Effector memory CD8-positive, alpha-beta T cell (primary cell): ENCODE results near the gene THSD4.
"Not testable (repeated sequence)": the region's sequence is repeated elsewhere in the genome, so short reads cannot be mapped to it uniquely, and the experiment has no call there.

Experiments used
- ATAC-seq: fragments of 150-1000 bp; cut with Tn5 transposase; replicated peaks from 2 replicates; pipeline ENCODE4 v1.10.0; 2021; ENCODE audit warnings: mild to moderate bottlenecking, moderate library complexity
- DNase-seq, 3 experiments: peaks; one replicate each; pipeline ENCODE4 v3.0.0; 2021
- H3K27ac Mint-ChIP-seq, 2 donors: one replicate each; pipeline ENCODE4 v1.8.0; 2022; ENCODE audit warnings: mild to moderate bottlenecking in 2 of 2, mixed read lengths in 2 of 2, moderate library complexity in 2 of 2
- H3K27me3 Mint-ChIP-seq, 2 donors: one replicate each; pipeline ENCODE4 v1.8.0; 2022; ENCODE audit warnings: mixed read lengths in 2 of 2
- H3K36me3 Mint-ChIP-seq: one replicate; pipeline ENCODE4 v1.8.0; 2022; ENCODE audit warnings: mild to moderate bottlenecking, moderate library complexity, mixed read lengths; ENCODE audit not compliant: insufficient read depth
- H3K4me1 Mint-ChIP-seq, 2 donors: one replicate each; pipeline ENCODE4 v1.8.0; 2022; ENCODE audit warnings: low read depth in 2 of 2, mixed read lengths in 2 of 2
- H3K4me3 Mint-ChIP-seq, 2 donors: one replicate each; pipeline ENCODE4 v1.8.0; 2022; ENCODE audit warnings: mild to moderate bottlenecking in 2 of 2, mixed read lengths in 2 of 2, moderate library complexity in 2 of 2
- H3K9me3 Mint-ChIP-seq, 2 donors: one replicate each; pipeline ENCODE4 v1.8.0; 2022; ENCODE audit warnings: mixed read lengths in 2 of 2

The THSD4 gene

DNA sequence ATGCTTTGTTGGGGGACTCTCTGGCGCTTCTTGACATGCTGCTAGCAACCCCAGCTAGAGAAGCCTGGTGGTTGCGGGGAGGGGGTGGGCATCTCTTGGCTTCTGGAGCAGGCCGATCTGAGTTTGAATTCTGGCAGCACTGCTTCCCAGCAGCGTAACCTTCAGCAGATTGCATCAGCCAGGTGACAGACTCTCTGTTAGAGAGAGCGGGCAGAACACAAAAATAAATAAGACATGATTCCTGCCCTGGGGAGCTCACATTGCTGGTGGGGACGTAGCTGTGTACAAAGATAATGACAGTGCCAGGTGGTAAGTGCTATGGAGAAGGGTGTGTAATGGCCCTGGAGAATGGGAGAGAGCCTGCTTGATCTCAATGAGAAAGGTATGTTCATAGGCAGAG, 87.4 kb downstream of the THSD4 start:
- Mint-ChIP-seq H3K36me3 (no peaks in the 10 kb centered on the region), H3K27ac (no peak overlapping the region), H3K27me3 (peaks cover 6 to 14% of the 10 kb centered on the region in 2 donors), H3K9me3 (peaks cover 5 to 7% of the 10 kb centered on the region in 2 donors), H3K4me1 (no peaks in the 10 kb centered on the region), H3K4me3 (no peak overlapping the region)
- no peak for ATAC-seq
- DNase-seq: no peak

DNA sequence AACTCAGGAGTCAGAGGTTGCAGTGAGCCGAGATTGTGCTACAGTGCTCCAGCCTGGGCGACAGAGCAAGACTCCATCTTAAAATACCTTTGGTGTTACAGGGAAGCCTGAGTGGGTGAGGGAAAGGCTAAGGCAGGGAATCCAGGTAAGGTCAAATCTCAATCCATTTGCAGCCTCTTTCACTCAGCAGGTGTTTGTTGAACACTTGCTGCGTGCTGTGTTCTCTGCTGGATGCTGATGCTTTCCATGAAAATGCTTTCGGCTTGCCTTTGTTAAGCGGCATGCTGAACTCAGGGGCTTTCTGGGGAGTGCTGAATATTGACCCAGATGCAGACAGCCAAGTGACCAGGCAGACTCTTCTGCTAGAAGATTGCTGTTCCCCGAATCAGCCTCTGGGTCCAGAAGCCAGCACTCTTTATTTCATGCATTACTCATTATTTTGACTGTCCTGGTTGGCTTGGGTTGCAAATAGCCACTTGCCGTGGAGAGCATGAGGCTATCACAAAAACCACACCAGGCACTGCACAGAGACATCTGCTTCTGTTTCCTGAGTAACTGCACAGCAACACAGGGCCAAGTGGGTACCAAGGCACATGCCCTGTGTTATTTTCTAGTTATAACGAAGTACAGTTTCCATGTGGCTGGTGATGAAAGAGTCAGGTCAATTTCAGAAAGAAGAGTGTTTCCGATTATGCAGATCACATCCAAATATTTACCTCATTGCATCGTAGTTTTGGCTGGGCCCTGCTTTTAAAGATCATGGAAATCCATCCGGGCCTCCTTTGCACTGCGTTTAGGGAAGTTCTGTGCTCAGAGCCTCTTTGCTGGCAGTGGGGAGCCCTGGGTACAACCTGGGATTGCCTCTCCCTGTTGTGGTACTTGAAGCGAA, 88.6 kb downstream of the THSD4 start:
- Mint-ChIP-seq H3K27me3 (peaks cover 7 to 14% of the 10 kb centered on the region in 2 donors), H3K4me1 (no peaks in the 10 kb centered on the region), H3K36me3 (no peaks in the 10 kb centered on the region), H3K27ac (no peak overlapping the region), H3K9me3 (peaks cover 5 to 7% of the 10 kb centered on the region in 2 donors), H3K4me3 (no peak overlapping the region)
- no peak for DNase-seq
- ATAC-seq: no peak

DNA sequence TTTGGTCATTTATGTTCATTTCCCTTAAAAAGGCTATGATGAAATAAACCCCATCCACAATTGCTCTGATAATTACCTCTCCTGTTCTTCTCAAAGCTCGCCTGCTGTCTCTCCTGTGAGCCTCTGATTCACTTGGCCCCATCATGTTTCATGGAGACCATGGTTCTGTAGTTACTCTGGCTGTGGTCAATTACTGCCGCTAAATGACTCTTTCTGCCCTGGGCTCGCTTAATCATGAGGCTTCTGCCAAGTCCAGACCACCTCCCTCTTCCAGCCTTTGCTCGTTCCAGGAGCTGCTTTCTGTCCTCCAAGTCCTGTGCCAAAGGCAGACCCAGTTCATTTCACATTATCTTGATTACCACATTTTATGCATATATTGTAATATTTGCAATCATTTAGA, 91.9 kb downstream of the THSD4 start:
- Mint-ChIP-seq H3K27me3 (peaks cover 12 to 22% of the 10 kb centered on the region in 2 donors), H3K9me3 (no peaks in the 10 kb centered on the region), H3K4me3 (no peak overlapping the region), H3K27ac (no peak overlapping the region), H3K4me1 (no peaks in the 10 kb centered on the region), H3K36me3 (no peaks in the 10 kb centered on the region)
- no peak for DNase-seq
- no peak for ATAC-seq

DNA sequence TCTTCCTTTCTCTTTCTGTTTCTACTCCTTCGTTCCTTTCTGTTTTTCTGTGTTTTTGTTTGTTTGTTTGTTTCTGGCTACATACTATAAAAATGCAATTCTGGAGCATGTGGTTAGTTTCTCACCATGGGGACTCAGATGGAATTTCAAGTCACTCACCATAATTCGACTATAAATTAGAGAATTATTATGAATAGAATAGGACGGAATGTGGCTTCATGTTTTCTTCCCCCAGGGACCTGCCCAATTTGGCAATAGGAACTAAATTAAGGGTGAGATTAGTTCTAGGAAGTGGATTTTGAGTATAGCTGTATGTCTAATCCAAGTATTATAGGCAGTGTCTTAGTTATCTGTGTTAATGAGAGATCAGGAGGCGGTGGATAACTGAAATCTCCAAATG, 96.9 kb downstream of the THSD4 start:
- H3K4me3 Mint-ChIP-seq: no peak overlapping the region
- H3K9me3 Mint-ChIP-seq: no peaks in the 10 kb centered on the region
- no peak overlapping the region for H3K27ac Mint-ChIP-seq
- H3K27me3 Mint-ChIP-seq: peaks cover 35 to 47% of the 10 kb centered on the region in 2 donors
- H3K36me3 Mint-ChIP-seq: no peaks in the 10 kb centered on the region
- ATAC-seq: no peak
- H3K4me1 Mint-ChIP-seq: no peaks in the 10 kb centered on the region
- no peak for DNase-seq

DNA sequence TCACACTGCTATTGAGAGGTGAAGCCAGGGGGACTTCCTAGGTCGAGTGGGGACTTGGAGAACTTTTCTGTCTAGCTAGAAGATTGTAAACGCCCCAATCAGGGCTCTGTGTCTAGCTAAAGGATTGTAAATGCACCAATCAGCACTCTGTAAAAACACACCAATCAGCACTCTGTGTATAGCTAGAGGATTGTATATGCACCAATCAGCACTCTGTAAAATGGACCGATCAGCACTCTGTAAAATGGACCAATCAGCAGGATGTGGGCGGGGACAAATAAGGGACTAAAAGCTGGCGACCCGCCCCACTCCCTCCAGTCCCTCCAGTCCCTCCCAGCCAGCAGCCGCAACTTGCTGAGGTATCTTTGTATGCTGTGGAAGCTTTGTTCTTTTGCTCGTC, 98.7 kb downstream of the THSD4 start:
- H3K4me3 Mint-ChIP-seq, H3K36me3 Mint-ChIP-seq, H3K9me3 Mint-ChIP-seq, ATAC-seq, DNase-seq, H3K27ac Mint-ChIP-seq, H3K4me1 Mint-ChIP-seq: not testable (repeated sequence)
- H3K27me3 Mint-ChIP-seq: peaks cover 42 to 56% of the 10 kb centered on the region in 2 donors

DNA sequence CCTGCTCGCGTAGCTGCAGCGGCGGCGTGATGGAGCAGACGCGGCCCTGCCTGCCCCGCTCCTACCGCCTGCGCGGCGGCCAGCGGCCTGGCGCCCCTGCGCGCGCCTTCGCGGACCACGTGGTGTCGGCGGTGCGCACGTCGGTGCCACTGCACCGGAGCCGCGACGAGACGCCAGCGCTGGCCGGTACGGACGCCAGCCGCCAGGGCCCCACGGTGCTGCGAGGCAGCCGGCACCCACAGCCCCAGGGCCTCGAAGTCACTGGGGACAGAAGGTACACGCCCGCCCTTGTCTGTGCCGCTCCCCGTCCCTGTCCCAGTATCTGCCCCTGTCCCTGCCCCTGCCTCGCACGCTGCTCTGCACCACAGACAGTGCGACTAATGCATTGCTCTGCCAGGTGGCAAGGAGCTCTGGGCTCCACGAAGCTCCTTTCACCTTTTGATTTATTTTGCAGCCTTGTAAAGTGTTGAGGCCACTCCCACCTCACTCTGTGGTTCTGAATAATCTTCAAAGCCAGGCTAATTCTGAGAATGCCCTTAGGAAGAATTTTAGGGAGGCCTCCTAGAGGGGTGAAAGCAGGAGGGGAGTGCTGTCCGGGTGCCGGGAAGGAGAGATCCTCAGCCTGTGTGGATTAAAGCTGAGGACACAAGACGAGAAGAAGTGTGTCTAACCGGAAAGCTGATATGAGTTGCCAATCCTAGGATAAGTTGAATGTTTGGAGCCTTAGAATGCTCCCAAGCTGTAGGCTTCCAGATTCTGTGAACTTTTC, 100.0 kb downstream of the THSD4 start:
- ATAC-seq: no peak
- Mint-ChIP-seq H3K27ac (no peak overlapping the region), H3K4me1 (no peaks in the 10 kb centered on the region)

DNA sequence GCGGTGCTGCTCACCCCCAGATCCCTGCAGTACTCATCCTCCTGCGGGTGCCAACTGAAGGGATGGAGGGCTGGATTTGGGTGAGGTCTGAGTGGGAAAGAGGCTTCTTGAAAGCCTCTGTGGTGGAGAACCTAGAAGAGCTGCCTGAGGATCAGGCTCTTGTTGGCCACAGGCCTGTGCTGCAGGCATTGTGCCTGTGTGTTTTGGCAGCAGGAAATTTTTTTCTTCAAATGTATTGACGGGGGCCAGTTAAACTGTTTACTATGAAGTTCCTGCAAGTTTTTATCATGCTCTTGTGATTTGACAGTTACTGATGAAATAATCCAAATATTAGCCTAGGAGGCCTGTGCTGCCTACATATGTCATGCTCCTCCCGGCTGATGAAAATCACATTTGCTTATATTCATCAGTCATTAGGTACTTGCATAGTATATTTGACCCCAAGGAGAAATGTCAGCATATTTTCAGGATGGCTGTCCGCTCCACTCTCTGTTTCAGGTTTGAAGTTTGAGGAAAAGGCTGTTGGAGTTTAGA, 103.1 kb downstream of the THSD4 start:
- no peak overlapping the region for H3K27ac Mint-ChIP-seq
- ATAC-seq (no peak), DNase-seq (no peak)
- no peaks in the 10 kb centered on the region for H3K4me1 Mint-ChIP-seq
- no peak overlapping the region for H3K4me3 Mint-ChIP-seq
- peaks cover 17 to 42% of the 10 kb centered on the region in 2 donors for H3K27me3 Mint-ChIP-seq
- H3K9me3 Mint-ChIP-seq: no peaks in the 10 kb centered on the region
- H3K36me3 Mint-ChIP-seq: no peaks in the 10 kb centered on the region

More for the DNA sequence above, 100.0 kb downstream of the THSD4 start:
- no peak for DNase-seq
- H3K9me3 Mint-ChIP-seq: no peaks in the 10 kb centered on the region
- H3K36me3 Mint-ChIP-seq: no peaks in the 10 kb centered on the region
- peaks cover 30 to 56% of the 10 kb centered on the region in 2 donors for H3K27me3 Mint-ChIP-seq
- no peak overlapping the region for H3K4me3 Mint-ChIP-seq

DNA sequence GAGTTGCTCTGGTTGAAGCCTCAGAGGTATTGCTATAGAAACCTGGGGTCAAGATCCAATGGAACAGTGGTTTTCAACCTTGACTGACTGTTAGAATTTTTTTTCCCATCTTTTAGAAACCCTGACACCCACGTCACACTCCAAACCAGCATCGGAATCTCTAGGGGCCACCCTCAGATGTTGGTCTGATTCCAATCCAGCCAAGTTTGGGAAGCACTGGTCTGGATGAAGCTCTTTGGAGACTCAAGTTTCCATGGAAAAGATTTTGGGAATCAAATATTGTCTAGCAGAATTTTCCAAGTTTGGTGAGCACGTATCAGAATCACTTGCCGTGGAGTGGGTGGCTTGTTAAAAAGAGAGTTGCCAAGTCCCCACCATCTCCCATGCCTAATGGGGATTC, 103.8 kb downstream of the THSD4 start:
- Mint-ChIP-seq H3K9me3 (no peaks in the 10 kb centered on the region), H3K4me1 (no peaks in the 10 kb centered on the region), H3K36me3 (no peaks in the 10 kb centered on the region), H3K27me3 (peaks cover 21 to 45% of the 10 kb centered on the region in 2 donors), H3K4me3 (no peak overlapping the region), H3K27ac (no peak overlapping the region)
- DNase-seq (no peak), ATAC-seq (no peak)

DNA sequence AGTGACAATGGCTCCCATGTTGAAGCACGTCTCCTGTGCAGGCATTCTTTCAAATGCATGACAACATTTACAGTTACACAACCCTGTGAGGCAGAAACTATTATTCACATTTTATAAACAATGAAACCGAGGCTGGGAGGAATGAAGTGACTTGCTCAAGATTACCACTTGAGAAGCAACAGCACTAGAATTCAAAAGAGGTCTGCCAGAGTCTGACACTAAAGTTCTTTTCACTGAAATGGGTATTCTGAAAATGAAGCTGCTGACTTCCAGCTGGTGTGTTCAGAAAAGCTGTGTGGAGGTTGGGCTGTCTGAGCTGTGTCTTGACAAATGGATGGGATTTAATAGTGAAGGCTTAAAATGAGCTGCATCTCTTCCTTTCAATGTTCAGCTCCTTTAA, 104.4 kb downstream of the THSD4 start:
- H3K36me3 Mint-ChIP-seq: no peaks in the 10 kb centered on the region
- H3K4me3 Mint-ChIP-seq: no peak overlapping the region
- DNase-seq (no peak), ATAC-seq (no peak)
- H3K9me3 Mint-ChIP-seq: no peaks in the 10 kb centered on the region
- H3K4me1 Mint-ChIP-seq: no peaks in the 10 kb centered on the region
- H3K27me3 Mint-ChIP-seq: peaks cover 21 to 50% of the 10 kb centered on the region in 2 donors
- no peak overlapping the region for H3K27ac Mint-ChIP-seq

DNA sequence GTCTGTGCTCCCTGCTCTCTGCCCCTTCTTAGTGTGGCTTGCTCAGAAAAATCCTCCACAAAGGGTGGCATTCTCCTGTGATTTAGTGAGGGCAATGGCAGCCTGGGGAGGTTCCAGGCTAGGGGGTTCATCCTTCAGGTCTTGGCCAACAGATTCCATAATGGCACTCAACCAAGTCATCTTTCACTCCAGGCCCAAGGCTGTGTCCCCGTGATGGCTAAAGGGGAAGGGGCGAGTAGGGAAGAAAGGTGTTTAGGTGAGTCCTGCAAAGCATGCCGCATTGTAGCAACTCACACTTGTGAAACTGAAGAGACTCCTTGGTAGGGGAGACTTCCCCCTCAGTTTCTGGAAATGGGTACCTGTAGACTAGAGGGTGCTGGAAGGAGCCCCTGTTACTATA, 105.6 kb downstream of the THSD4 start:
- H3K27ac Mint-ChIP-seq: no peak overlapping the region
- H3K36me3 Mint-ChIP-seq: no peaks in the 10 kb centered on the region
- no peaks in the 10 kb centered on the region for H3K9me3 Mint-ChIP-seq
- DNase-seq (no peak), ATAC-seq (no peak)
- no peak overlapping the region for H3K4me3 Mint-ChIP-seq
- H3K4me1 Mint-ChIP-seq: no peaks in the 10 kb centered on the region
- peaks cover 21 to 47% of the 10 kb centered on the region in 2 donors for H3K27me3 Mint-ChIP-seq

DNA sequence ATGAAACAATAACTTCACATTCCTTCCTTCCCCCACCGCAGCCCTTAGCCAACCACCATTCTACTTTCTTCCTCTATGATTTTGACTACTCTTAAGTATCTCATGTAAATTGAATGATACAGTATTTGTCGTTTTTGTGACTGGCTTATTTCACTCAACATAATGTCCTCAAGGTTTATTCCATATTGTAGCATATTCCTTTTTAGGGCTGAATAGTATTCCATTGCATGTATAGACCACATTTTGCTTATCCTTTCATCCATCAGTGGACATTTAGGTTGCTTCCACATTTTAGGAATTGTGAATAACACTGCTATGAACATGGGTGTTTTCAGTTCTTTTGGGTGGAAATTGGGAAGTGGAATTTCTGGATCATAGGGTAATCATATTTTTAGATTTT, 106.1 kb downstream of the THSD4 start:
- no peaks in the 10 kb centered on the region for H3K9me3 Mint-ChIP-seq
- H3K4me1 Mint-ChIP-seq: no peaks in the 10 kb centered on the region
- no peaks in the 10 kb centered on the region for H3K36me3 Mint-ChIP-seq
- no peak overlapping the region for H3K27ac Mint-ChIP-seq
- DNase-seq (no peak), ATAC-seq (no peak)
- H3K27me3 Mint-ChIP-seq: peaks cover 21 to 41% of the 10 kb centered on the region in 2 donors
- no peak overlapping the region for H3K4me3 Mint-ChIP-seq

DNA sequence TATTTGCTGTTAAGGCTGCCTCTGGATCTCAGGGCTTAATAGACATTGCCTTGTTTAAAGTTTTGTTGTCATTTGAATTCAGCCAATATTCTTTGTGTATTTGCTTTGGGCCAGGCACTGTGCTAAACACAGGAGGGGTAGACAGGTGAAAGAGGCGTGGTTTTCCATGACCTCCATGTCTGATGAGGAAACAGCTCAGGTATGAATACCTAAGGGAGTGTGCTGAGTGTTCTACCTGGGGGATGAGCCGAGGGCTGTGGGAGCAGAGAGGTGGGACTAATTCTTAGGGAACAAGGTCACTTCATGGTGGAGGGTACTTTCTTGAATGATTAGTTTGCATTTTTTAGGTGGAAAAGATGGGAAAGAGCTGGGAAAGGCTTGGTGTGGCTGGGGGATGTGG, 108.2 kb downstream of the THSD4 start:
- Mint-ChIP-seq H3K9me3 (no peaks in the 10 kb centered on the region), H3K36me3 (no peaks in the 10 kb centered on the region), H3K4me3 (no peak overlapping the region), H3K27ac (no peak overlapping the region), H3K27me3 (peaks cover 9 to 23% of the 10 kb centered on the region in 2 donors), H3K4me1 (no peaks in the 10 kb centered on the region)
- DNase-seq (no peak), ATAC-seq (no peak)

DNA sequence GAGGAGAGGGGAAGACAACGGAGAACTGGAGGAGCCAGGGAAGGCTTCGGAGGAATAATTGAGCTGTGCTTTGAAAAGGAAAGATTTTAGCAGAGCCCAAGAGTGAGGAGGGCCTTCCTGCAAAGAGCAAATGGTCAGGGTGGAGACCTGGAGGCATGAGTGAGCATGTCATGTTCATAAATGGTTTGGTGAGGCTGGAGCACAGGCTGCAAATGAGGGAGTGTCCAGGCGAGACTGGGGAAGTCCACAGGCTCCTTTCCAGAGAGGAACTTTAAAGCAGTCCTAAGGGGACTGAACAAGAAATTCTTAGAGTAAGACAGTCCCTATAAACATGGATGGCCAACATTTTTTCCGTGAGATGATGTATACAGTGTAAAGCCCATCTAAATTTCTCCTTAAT, 108.8 kb downstream of the THSD4 start:
- no peaks in the 10 kb centered on the region for H3K9me3 Mint-ChIP-seq
- DNase-seq (no peak), ATAC-seq (no peak)
- no peak overlapping the region for H3K4me3 Mint-ChIP-seq
- peaks cover 8 to 22% of the 10 kb centered on the region in 2 donors for H3K27me3 Mint-ChIP-seq
- no peak overlapping the region for H3K27ac Mint-ChIP-seq
- H3K36me3 Mint-ChIP-seq: no peaks in the 10 kb centered on the region
- H3K4me1 Mint-ChIP-seq: no peaks in the 10 kb centered on the region

DNA sequence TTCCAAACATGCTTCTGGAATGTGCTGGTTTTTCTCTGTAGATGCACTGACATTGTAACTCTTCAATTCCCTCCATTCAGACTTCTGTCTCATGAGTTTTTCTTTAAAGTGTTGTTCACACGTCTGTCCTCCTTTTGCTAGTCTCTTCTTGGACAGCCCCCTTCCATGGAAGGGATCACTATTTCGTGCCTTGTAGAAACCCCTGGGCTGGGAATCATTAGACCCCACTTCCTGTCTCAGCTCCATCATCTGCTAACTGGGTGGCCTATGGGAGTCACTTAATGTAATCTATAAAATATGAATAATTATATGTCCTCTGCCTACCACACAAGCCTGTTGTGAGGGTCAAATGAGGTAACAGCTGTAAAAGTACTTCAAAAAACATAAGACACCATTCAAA, 110.6 kb downstream of the THSD4 start:
- H3K27me3 Mint-ChIP-seq: peaks cover 13 to 31% of the 10 kb centered on the region in 2 donors
- no peak overlapping the region for H3K27ac Mint-ChIP-seq
- no peaks in the 10 kb centered on the region for H3K9me3 Mint-ChIP-seq
- no peak for ATAC-seq
- no peak overlapping the region for H3K4me3 Mint-ChIP-seq
- no peaks in the 10 kb centered on the region for H3K4me1 Mint-ChIP-seq
- no peaks in the 10 kb centered on the region for H3K36me3 Mint-ChIP-seq
- no peak for DNase-seq
